SK-N-SH (cell line): Measurements from ENCODE around the gene CDH18. TPM values are rescaled to one million over a fixed set of nuclear protein-coding genes. Genes with fewer than 3 reads are reported as not detected.

Experiments used
- CTCF ChIA-PET: fragments of 300-600, 350-600 bp; formaldehyde crosslinking; extraction: SDS; loops from one replicate; lab custom pipeline; 2021; lab: Yijun Ruan, JAX
- POLR2A ChIA-PET: fragments of 350-600 bp; sonication (Branson Sonifier 250); formaldehyde crosslinking; extraction: SDS; loops from one replicate; lab custom pipeline; 2020; ENCODE audit warnings: antibody characterized with exemption, inconsistent platforms; lab: Yijun Ruan, JAX
- DNase-seq: peaks from one replicate; pipeline ENCODE4 v3.0.0; 2012
- H2AFZ ChIP-seq: fragments of 200-600 bp; sonication (generic); 2 replicates; pipeline ENCODE4 v1.8.1; 2016; ENCODE audit warnings: antibody characterized with exemption, mild to moderate bottlenecking, low read depth
- H3F3A ChIP-seq: fragments of 200-600 bp; sonication (generic); replicated peaks from 2 replicates; pipeline ENCODE3; 2016; ENCODE audit warnings: antibody characterized with exemption, mild to moderate bottlenecking; ENCODE audit not compliant: insufficient read depth
- H3K27ac ChIP-seq, 2 experiments: fragments of 200-500 bp in 1 of 2; fragments of 200-600 bp in 1 of 2; sonication (Bioruptor generic) in 1 of 2; sonication (generic), shearing (Covaris generic) in 1 of 2; 2 replicates each; pipeline versions ENCODE4 v1.5.1 to v1.6.1; 2014 to 2016; ENCODE audit warnings: low read depth in 2 of 2, inconsistent platforms in 1 of 2, low read length in 1 of 2, mild to moderate bottlenecking in 1 of 2, mixed read lengths in 1 of 2
- H3K27me3 ChIP-seq: fragments of 200-600 bp; sonication (generic), shearing (Covaris generic); 2 replicates; pipeline ENCODE4 v1.6.1; 2016; ENCODE audit warnings: mixed run types; ENCODE audit not compliant: insufficient read depth
- H3K36me3 ChIP-seq, 2 experiments: fragments of 200-500 bp in 1 of 2; fragments of 200-600 bp in 1 of 2; sonication (Bioruptor generic) in 1 of 2; sonication (generic) in 1 of 2; replicated peaks in 1 of 2; 2 replicates each; pipeline versions ENCODE3 to v1.5.1; 2014 to 2016; ENCODE audit warnings: low read length in 1 of 2, mild to moderate bottlenecking in 1 of 2; ENCODE audit not compliant: insufficient read depth in 2 of 2, control insufficient read depth in 1 of 2
- H3K4me1 ChIP-seq, 2 experiments: fragments of 200-500 bp in 1 of 2; fragments of 200-600 bp in 1 of 2; sonication (Bioruptor generic) in 1 of 2; sonication (generic), shearing (Covaris generic) in 1 of 2; 2 replicates each; pipeline versions ENCODE4 v1.5.1 to v1.6.1; 2014 to 2016; ENCODE audit warnings: low read depth in 1 of 2, low read length in 1 of 2, mixed run types in 1 of 2; ENCODE audit not compliant: insufficient read depth in 2 of 2, control insufficient read depth in 1 of 2
- H3K4me2 ChIP-seq: fragments of 200-600 bp; sonication (generic), shearing (Covaris generic); 2 replicates; pipeline ENCODE4 v1.6.1; 2017; ENCODE audit warnings: mixed run types
- H3K4me3 ChIP-seq, 2 experiments: fragments of 200-500 bp in 1 of 2; fragments of 200-600 bp in 1 of 2; sonication (Bioruptor generic) in 1 of 2; sonication (generic), shearing (Covaris generic) in 1 of 2; 2 replicates each; pipeline versions ENCODE4 v1.5.1 to v1.8.1; 2014 to 2016; ENCODE audit warnings: low read depth in 2 of 2, inconsistent platforms in 1 of 2, low read length in 1 of 2, mild to moderate bottlenecking in 1 of 2, mixed read lengths in 1 of 2, moderate library complexity in 1 of 2
- H3K79me2 ChIP-seq: fragments of 200-600 bp; sonication (generic); 2 replicates; pipeline ENCODE4 v1.8.1; 2017; ENCODE audit warnings: mild to moderate bottlenecking; ENCODE audit not compliant: insufficient read depth
- H3K9ac ChIP-seq: fragments of 200-600 bp; sonication (generic); 2 replicates; pipeline ENCODE4 v1.6.1; 2017; ENCODE audit warnings: mixed run types
- H3K9me2 ChIP-seq: fragments of 200-600 bp; sonication (generic); 2 replicates; pipeline ENCODE4 v1.6.1; 2017; ENCODE audit warnings: mixed run types
- H3K9me3 ChIP-seq: fragments of 200-600 bp; sonication (generic); 2 replicates; pipeline ENCODE4 v1.6.1; 2017; ENCODE audit warnings: mixed run types, mild to moderate bottlenecking, moderate library complexity
- H4K20me1 ChIP-seq: fragments of 200-600 bp; sonication (generic); 2 replicates; pipeline ENCODE4 v1.6.1; 2017; ENCODE audit warnings: mild to moderate bottlenecking, mixed run types; ENCODE audit not compliant: insufficient read depth
- CHD2 ChIP-seq: fragments of 150-350 bp; IDR thresholded peaks from 2 replicates; pipeline ENCODE4 v1.6.1; 2018; ENCODE audit warnings: low read length; ENCODE audit not compliant: partially characterized antibody
- EZH2phosphoT487 ChIP-seq: fragments of 200-600 bp; sonication (generic); IDR thresholded peaks from 2 replicates; pipeline ENCODE4 v1.6.1; 2017; ENCODE audit warnings: low read depth, mixed run types, mild to moderate bottlenecking, antibody characterized with exemption, moderate library complexity, borderline replicate concordance
- FOXJ3 ChIP-seq: sonication (generic); formaldehyde crosslinking; IDR thresholded peaks from 2 replicates; pipeline ENCODE4 v1.5.1; 2020; ENCODE audit warnings: mild to moderate bottlenecking, missing genetic modification reagents
- GABPA ChIP-seq: IDR thresholded peaks from 2 replicates; pipeline ENCODE4 v1.4.0; 2012; ENCODE audit warnings: low read depth, mild to moderate bottlenecking
- JUND ChIP-seq: IDR thresholded peaks from 2 replicates; pipeline ENCODE4 v1.4.0; 2012
- MEF2A ChIP-seq: IDR thresholded peaks from 2 replicates; pipeline ENCODE4 v1.4.0; 2012; ENCODE audit warnings: low read depth, borderline replicate concordance
- MXI1 ChIP-seq: IDR thresholded peaks from 2 replicates; pipeline ENCODE4 v1.6.1; 2012; ENCODE audit warnings: mild to moderate bottlenecking, low read depth, low read length, improper control_type of control experiment
- NFIC ChIP-seq: IDR thresholded peaks from 2 replicates; pipeline ENCODE4 v1.4.0; 2012; ENCODE audit warnings: borderline replicate concordance
- POLR2AphosphoS5 ChIP-seq: IDR thresholded peaks from 2 replicates; pipeline ENCODE4 v1.6.1; 2012; ENCODE audit warnings: low read depth, low read length
- RXRA ChIP-seq: IDR thresholded peaks from 2 replicates; pipeline ENCODE4 v1.4.0; 2012; ENCODE audit warnings: low read depth, mild to moderate bottlenecking, borderline replicate concordance
- TAF1 ChIP-seq: IDR thresholded peaks from 2 replicates; pipeline ENCODE4 v1.6.1; 2012; ENCODE audit warnings: low read depth, mild to moderate bottlenecking, low read length, moderate library complexity, borderline replicate concordance
- TCF12 ChIP-seq: IDR thresholded peaks from 2 replicates; pipeline ENCODE4 v1.4.0; 2012
- TEAD4 ChIP-seq: IDR thresholded peaks from 2 replicates; pipeline ENCODE4 v1.4.0; 2012; ENCODE audit warnings: mild to moderate bottlenecking, borderline replicate concordance; ENCODE audit not compliant: insufficient read depth
- WGBS: methylation state at CpG from one replicate; pipeline ENCODE4 v1.1.6; 2017; ENCODE audit warnings: low lambda C conversion rate; 5-methylcytosine and 5-hydroxymethylcytosine counted together
- polyA plus RNA-seq, 3 experiments: library from polyadenylated mRNA; depleted of rRNA; stranded (reverse); fragments of >200 nt; gene quantifications; 2 replicates each; pipeline ENCODE4 v1.2.3, GENCODE V29; 2012
- TF ChIP-seq, protein P1 (sequence below): IDR thresholded peaks from 2 replicates; pipeline ENCODE4 v1.4.0; 2012; ENCODE audit warnings: low read depth, borderline replicate concordance
- TF ChIP-seq, protein P2 (sequence below): IDR thresholded peaks from 2 replicates; pipeline ENCODE4 v1.6.1; 2012; ENCODE audit warnings: mild to moderate bottlenecking, low read depth, low read length, moderate library complexity
- TF ChIP-seq, protein P3 (sequence below): fragments of 150-350 bp; IDR thresholded peaks from 2 replicates; pipeline ENCODE4 v1.6.1; 2017; ENCODE audit warnings: antibody characterized with exemption, low read length, low read depth, borderline replicate concordance

Gene CDH18
- polyA plus RNA-seq, 1 of the 3 experiments (the other 2 are of a cell fraction) = 6.0 TPM

DNA sequence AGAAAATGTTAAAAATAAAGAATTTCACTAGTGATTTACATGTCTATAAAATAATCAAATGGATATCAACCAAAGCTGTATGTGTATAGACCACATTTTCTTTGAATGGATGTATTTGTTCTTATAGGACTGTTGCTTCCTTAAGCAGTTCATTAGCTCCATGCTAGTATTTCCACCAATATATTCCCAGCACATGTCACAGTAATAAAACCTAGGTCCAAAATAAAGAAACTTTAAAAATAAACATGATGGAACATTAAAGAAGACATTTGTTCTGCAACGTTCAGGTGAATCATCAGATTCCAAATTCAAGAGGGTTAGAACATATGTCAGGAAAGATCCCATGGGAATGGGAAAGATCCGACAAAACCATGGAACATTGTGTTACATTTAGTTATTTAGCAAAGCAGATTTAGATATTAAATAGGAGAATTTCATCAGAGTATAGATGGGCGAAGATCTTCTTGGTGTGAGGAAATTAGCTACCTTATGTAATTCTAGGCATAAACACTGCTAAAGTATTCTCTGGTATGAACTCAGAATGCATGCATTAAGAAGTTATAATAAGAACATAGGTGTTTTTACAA is 490.7 kb downstream of the CDH18 start (continued):
- TF ChIP-seq, protein P1, sequence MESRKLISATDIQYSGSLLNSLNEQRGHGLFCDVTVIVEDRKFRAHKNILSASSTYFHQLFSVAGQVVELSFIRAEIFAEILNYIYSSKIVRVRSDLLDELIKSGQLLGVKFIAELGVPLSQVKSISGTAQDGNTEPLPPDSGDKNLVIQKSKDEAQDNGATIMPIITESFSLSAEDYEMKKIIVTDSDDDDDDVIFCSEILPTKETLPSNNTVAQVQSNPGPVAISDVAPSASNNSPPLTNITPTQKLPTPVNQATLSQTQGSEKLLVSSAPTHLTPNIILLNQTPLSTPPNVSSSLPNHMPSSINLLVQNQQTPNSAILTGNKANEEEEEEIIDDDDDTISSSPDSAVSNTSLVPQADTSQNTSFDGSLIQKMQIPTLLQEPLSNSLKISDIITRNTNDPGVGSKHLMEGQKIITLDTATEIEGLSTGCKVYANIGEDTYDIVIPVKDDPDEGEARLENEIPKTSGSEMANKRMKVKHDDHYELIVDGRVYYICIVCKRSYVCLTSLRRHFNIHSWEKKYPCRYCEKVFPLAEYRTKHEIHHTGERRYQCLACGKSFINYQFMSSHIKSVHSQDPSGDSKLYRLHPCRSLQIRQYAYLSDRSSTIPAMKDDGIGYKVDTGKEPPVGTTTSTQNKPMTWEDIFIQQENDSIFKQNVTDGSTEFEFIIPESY = no peak
- TF ChIP-seq RXRA (no peak), TAF1 (no peak)
- TF ChIP-seq, protein P2, sequence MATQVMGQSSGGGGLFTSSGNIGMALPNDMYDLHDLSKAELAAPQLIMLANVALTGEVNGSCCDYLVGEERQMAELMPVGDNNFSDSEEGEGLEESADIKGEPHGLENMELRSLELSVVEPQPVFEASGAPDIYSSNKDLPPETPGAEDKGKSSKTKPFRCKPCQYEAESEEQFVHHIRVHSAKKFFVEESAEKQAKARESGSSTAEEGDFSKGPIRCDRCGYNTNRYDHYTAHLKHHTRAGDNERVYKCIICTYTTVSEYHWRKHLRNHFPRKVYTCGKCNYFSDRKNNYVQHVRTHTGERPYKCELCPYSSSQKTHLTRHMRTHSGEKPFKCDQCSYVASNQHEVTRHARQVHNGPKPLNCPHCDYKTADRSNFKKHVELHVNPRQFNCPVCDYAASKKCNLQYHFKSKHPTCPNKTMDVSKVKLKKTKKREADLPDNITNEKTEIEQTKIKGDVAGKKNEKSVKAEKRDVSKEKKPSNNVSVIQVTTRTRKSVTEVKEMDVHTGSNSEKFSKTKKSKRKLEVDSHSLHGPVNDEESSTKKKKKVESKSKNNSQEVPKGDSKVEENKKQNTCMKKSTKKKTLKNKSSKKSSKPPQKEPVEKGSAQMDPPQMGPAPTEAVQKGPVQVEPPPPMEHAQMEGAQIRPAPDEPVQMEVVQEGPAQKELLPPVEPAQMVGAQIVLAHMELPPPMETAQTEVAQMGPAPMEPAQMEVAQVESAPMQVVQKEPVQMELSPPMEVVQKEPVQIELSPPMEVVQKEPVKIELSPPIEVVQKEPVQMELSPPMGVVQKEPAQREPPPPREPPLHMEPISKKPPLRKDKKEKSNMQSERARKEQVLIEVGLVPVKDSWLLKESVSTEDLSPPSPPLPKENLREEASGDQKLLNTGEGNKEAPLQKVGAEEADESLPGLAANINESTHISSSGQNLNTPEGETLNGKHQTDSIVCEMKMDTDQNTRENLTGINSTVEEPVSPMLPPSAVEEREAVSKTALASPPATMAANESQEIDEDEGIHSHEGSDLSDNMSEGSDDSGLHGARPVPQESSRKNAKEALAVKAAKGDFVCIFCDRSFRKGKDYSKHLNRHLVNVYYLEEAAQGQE = no peak
- TF ChIP-seq, protein P3, sequence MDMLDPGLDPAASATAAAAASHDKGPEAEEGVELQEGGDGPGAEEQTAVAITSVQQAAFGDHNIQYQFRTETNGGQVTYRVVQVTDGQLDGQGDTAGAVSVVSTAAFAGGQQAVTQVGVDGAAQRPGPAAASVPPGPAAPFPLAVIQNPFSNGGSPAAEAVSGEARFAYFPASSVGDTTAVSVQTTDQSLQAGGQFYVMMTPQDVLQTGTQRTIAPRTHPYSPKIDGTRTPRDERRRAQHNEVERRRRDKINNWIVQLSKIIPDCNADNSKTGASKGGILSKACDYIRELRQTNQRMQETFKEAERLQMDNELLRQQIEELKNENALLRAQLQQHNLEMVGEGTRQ = no peak
- TF ChIP-seq, all 33 proteins: peak for 0

DNA sequence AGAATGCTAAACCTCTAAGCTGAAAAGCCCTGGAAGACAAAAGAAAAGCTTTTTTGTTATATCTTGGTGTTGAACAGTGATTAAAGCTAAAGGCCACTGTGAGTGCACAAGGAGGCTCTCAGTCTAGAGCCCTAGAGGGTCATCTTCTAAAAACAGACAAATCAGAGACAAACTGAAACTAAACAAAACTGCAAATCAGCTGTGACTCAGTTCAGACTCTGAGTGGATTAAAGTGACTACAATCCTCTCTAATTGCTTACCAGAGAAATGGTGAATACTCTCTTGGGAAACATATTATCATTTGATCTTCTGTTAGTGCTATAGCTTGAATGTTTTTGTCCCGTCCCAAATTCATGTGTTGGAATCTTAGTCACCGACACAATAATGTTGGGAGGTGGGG is 491.9 kb downstream of the CDH18 start:
- H3K4me2 ChIP-seq = peak overlapping the region; percentile 26; the same call in 1 of the 2 replicates
- ChIA-PET POLR2A (no interaction called here), CTCF (no interaction called here)
- no peak overlapping the region for H3K9ac ChIP-seq
- TF ChIP-seq FOXJ3 (CRISPR knock-in tag) = no peak
- TF ChIP-seq NFIC = no peak
- TF ChIP-seq, protein P3 = no peak
- TF ChIP-seq TEAD4 = no peak
- TF ChIP-seq TCF12 = no peak
- TF ChIP-seq CHD2 = no peak
- TF ChIP-seq JUND = no peak
- TF ChIP-seq, protein P2 = no peak
- no peak for TF ChIP-seq GABPA
- TF ChIP-seq POLR2AphosphoS5 = no peak
- TF ChIP-seq MEF2A = no peak
- no peak for TF ChIP-seq EZH2phosphoT487
- no peak for TF ChIP-seq MXI1
- H3K79me2 ChIP-seq = no peaks in the 10 kb centered on the region
- H4K20me1 ChIP-seq = no peaks in the 10 kb centered on the region
- H3K9me2 ChIP-seq = 0 out of 2 replicates have a peak, but pooled peaks cover 6% of the 10 kb centered on the region
- 0 out of 4 replicates have a peak overlapping the region, but pooled peaks of 1 of the 2 experiments have one; percentile 9 for H3K4me3 ChIP-seq
- H3F3A ChIP-seq = peaks cover 3% of the 10 kb centered on the region
- peak overlapping the region; percentile 19 for H2AFZ ChIP-seq
- no peak for DNase-seq
- H3K27ac ChIP-seq = no peak overlapping the region
- H3K36me3 ChIP-seq = no peaks in the 10 kb centered on the region
- no peaks in the 10 kb centered on the region for H3K4me1 ChIP-seq
- no peaks in the 10 kb centered on the region for H3K27me3 ChIP-seq
- WGBS = 19% methylated on average over 2 of the region's 2 CpGs
- no peaks in the 10 kb centered on the region for H3K9me3 ChIP-seq
